Activated effector memory CD4-positive, alpha-beta T cell treated with Interleukin-2 at 50 U/mL for 16 hours (primary cell): ENCODE results near the gene LAMB3.

Experiments used
- DNase-seq: peaks from one replicate; pipeline ENCODE4 v3.0.0-alpha.2; 2020

LAMB3 gene

GRCh38 chr1:209661071-209661470 lies 8.8 kb upstream of the LAMB3 start:
- DNase-seq, result no peak

DNA sequence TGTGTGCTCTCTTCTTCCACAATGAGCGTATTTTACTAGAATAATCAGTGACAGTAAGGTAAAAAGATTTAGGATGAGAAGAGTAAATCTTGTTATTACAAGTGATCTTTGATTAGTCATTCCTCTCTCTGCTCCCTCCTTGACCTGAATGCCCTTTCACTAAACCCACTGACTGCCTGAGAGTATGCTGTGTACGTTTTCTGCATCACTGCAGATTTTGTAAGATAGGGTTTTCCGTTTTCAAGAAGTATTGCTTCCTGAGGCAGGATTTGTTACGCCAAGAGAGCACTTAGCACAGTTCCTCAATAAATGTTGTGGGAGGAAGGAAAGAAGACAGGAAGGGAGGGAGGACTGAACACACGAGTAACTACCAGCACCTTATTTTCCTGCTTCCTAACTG lies 7.7 kb upstream of the LAMB3 start:
- no peak for DNase-seq

- no peak for DNase-seq
Measured at GRCh38 chr1:209657918-209658317, 5.7 kb upstream of the LAMB3 start.

- no peak for DNase-seq
Measured at GRCh38 chr1:209657140-209657879, 5.1 kb upstream of the LAMB3 start.

GRCh38 chr1:209655411-209656231 lies 3.4 kb upstream of the LAMB3 start:
- no peak for DNase-seq

DNA sequence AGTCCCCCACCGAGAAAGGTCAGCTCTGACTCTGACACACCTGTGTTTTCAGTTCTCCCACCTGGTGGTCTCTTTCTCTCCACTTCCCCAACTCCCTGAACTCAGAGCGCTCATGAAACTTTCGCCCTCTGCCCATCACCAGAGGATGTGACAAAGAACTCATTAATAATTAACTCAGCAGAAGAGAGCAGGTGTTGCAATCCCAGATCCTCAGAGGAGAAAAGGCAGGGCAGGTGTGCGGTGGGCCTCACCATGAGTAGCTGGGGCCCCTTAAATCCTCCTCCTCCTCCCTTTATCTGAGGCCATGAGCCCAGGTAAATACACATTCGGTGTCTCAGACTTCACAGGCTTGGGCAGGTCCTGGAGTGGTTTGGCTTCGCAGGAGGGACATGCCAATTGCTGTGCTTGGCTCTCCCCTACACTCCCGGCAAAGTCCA lies 1.7 kb upstream of the LAMB3 start:
- no peak for DNase-seq

GRCh38 chr1:209652873-209653401 lies 712 bp upstream of the LAMB3 start:
- no peak for DNase-seq

DNA sequence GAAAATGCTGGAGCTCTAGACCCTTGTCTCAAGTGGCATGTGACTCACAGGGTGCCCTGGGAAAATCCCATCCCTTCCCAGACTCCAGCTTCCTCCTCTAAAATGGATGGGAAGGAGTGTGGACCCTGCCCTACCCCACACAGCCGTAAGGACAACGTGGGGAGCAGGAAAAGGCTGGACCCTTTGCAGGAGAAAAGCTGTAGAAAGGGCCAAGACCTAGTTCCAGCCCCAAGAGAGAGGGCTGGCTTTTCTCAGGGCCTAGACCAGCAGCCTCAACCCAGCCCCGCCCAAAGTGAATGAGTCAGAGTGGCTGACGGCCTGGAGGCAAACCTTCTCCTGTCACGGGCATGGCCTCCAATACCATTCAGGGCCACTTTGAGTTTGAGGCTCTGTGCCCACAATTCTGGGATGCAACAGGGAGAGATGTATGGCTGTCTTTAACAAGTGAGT lies 1.1 kb downstream of the LAMB3 start:
- peak; percentile 61 for DNase-seq

GRCh38 chr1:209650454-209650853 lies 1.8 kb downstream of the LAMB3 start:
- DNase-seq, result no peak

DNA sequence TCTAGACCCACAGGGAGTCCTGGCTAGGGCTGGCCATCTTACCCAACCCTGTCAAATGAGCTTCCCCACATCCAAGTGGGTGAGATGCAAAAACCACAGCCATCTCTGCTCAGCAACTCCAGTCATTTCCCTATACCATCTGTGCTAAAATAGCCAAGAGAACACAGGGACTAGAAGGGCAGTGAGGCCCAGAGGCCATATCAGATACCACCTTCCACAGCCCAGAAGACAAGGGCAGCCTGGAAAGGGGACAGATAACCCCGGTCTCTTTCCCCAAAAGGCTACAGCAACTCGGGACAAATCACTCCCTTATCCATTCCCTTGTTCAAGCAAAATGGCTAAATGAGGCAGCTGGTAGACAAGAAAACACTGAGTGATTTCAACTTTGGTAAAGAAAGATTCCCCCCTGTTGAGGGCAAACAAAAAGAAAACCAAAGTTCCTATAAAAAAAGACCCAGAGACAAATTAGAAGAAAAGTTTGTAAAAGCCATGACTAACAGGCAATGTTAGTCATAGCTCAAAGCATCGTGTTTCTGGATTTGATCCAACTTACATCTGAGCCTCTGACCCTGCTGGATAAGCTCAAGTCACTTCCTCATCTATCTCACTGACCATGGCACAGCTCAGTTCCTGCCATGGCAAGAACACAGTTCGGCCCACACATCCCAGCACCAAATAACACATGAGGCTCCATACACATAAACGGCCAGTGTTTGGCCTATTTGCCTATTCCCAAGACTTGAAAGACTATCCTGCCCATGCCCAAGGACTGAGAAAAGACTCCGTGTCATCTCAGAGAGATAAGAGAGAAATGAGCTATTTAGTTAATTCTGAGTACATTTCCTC lies 3.1 kb downstream of the LAMB3 start:
- DNase-seq, result no peak

GRCh38 chr1:209648346-209648745 lies 3.9 kb downstream of the LAMB3 start:
- DNase-seq, result no peak

- no peak for DNase-seq
Measured at GRCh38 chr1:209647156-209647555, 5.1 kb downstream of the LAMB3 start.

- no peak for DNase-seq
Measured at GRCh38 chr1:209646558-209646957, 5.7 kb downstream of the LAMB3 start.

- DNase-seq, result no peak
Measured at GRCh38 chr1:209645574-209646452, 6.4 kb downstream of the LAMB3 start.

- DNase-seq, result no peak
Measured at GRCh38 chr1:209643285-209644020, 8.8 kb downstream of the LAMB3 start.

DNA sequence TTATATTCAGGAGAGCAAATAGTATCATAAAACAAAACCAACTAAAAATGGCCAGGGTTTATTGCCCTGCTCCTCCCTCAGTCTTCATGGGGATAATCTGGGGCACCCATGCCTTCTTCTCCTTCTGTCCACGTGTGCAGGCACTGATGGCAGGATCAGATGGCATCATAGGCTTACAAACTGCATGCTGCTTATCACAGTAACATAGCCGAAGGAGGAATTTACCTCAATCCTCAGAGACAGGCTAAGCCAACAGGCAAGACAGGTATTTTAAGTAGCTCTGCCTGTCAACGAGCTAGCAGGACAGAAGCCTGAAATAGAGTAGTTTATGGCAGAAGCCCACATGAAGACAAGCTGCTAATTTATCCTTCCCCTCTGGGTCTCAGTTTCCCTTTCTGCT lies 9.4 kb downstream of the LAMB3 start:
- DNase-seq, result no peak

- DNase-seq, result no peak
Measured at GRCh38 chr1:209641832-209642172, 10.4 kb downstream of the LAMB3 start.

DNA sequence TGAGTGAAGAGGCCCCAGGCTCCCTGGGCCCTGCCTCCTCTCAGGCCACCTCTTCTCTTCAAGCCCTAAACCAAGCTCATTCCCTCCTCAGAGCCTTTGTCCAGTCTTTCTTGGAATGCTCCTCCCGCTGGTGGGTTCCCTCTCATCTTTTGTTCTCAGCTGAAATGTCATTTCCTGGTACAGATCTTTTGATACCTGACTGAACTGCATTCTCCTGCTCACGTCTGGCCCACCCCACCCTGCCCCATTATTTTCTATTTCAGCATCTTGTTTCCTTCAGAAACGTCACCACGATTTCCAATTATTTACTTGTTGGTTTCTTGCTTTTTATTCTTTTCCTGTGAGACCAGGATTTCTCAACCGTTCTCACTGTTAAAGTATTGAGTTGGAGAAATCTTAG lies 16.4 kb downstream of the LAMB3 start:
- DNase-seq, result no peak

DNA sequence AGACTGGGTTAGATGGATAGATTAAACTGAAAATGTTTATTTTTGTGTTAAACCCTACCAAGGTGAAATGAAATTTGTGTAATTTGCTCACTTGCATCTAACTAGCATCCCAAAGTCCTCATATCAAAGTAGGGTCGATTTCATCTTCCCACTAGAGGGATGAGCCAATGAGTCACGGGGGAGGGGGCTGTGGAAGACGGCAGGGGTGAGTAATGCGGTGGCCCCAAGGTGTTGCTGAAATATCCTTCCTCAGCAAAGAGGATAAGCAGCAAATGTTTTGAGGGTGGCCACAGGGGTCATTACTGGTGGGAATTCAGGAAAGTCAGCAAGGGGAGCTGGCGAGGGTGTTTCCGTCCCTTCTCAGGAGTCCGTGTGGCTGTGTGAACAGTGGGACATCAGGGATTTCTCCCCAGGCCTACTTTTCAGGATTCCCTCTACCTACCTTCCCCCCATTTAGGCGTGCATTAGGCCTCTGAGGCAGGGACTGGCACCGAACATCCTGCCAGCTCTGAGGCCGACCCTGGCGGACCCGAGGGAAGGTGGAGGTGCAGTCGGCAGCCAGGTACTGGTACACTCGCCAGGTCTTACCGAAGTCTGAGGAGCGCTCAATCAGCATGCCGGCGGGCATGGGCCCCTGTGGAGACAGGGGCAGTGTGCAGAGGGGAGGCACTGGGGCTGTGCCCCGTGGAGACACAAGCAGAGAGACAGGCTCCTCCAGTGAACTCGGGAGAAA lies 18.1 kb downstream of the LAMB3 start:
- DNase-seq, result no peak

DNA sequence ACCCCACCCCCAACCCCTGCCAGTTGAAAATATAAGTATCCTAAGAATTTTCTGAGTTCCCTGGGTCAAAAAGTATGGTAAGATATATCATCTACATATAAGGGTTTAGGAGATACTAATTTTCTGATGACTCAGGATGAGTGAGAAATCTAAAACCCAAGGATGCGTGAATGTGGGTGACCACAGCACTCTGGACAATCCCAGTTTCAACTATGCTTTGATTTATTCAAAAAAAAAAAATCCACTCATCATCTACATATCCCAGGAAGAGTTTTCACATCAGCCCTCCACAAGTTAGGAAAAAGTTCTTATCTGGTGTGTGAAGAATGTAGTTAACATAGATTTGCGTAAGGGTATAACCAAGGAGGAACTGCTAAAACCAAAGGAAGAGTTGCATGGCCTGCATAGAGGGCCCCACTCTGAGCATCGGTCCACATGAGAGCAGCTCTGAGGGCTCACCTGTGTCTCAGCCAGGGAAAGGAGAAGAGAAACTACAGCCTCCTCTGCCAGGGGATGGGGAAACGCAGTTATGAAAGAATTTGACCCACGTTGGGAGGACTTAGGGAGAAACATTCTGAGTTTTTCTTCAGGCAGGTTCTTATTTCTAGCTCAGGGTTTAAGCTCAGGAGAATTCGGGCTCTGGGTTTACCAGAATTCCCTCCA lies 18.8 kb downstream of the LAMB3 start:
- DNase-seq, result no peak
